GM21390 (cell line): ENCODE results near the gene ADH4.
"Not testable (repeated sequence)": the region's sequence is repeated elsewhere in the genome, so short reads cannot be mapped to it uniquely, and the experiment has no call there.

Source experiments
- ATAC-seq: cut with Tn5 transposase; IDR thresholded peaks from one replicate; pipeline ENCODE4 v1.9.1; 2021; ENCODE audit not compliant: unreplicated experiment

The ADH4 gene

DNA sequence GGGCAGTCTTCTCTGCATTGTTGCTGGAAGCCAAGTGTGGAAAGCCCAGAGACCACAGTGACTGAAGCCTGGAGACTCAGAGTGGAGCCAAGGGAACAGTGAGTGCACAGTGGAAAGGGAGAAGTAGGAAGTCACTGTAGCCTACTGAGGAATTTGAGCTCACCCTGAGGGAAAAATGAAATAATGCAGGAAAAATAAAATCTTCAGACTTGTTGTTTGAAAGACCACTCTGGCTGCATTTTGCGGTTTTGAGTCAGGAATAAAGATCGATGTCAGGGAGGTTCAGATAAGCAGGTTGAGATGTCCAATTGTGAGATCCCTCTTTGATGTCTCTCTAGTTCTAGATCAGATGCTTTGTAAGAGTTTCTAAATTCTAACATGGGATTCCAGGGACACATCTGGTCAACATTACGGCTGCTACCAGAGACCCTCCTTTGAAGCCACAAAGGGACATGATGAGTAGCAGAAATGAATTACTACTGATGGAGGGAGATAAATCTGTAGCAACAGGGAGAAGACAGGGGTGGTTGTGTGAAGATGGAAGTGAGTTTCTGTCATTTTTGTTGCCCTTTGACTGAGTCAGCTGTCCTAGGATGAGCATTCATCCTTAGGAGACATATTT is 8.4 kb downstream of the ADH4 start:
- no peak for ATAC-seq

DNA sequence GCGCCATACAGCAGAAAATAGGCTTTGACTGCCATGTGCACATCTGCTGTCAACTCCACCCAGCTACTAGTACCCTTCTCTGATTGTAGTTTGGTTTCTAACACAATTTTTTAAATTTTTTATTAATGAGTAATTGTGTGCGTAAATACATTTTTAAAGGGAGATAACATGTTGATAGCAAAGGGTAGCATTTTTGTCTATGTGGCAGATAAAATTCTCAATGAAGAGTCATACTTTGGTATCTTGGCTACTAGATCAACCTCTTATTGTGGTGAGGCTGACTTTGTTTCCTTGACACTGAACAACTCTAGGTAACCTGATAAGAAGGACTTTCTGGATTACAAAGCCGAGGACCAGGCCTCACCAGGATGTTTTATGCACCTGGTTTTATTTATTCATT is 9.5 kb downstream of the ADH4 start:
- ATAC-seq: no peak

DNA sequence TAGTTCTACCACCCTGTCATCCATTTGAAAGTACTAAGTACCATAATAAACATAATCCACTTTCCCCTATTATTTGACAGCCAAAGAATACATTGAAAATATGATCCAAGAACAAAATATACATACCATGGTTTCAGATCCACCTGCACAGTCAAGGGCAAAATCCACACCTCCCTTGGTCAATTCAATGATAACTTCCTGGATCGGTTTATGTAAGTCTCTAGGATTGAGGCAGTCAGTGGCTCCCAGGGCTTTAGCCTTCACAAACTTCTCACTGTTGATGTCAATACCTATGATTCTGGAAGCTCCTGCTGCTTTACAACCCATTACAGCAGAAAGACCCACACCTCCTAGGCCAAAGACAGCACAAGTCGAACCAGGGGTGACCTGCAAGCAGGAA is 12.7 kb downstream of the ADH4 start:
- ATAC-seq: no peak

GRCh38 chr4:99126376-99126775 is 17.7 kb downstream of the ADH4 start:
- ATAC-seq: no peak

DNA sequence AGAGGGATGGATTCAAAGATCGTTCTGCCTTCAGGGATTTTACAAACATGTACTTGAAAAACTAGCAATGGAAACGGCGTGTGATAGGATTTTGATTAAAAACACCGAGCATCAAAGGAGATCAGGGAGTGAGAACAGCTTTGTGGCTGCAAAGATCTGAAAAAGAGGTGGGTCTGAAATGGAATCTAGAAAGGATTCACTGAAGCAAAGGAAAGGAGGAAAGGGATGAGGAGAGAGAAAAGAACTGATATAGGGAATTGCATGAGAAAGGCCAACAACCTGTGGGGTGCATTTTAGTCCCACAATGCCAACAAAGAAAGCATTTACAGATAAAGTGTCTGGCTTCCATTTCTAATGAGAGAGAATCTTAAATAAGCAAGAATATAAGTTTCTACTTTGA is 23.1 kb downstream of the ADH4 start:
- ATAC-seq: no peak

DNA sequence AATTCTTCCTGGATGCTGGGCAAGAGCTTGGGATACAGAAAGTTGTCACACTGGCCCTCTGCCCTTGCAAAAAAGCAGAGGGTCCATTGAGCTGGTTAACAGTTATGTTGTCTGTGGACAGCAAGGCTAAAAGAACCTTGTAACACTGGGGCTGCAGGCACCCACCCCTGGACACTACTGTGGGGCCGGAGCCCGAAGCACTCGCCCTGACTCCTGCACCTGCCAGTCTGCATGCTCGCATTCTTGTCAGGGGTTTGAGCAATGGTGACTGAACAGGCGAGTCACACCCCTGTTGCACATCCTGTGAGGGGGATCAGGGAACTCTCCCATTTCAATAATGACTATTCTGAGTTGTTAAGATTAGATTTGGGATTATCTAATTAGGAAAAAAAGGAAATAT is 23.6 kb downstream of the ADH4 start:
- ATAC-seq: no peak

DNA sequence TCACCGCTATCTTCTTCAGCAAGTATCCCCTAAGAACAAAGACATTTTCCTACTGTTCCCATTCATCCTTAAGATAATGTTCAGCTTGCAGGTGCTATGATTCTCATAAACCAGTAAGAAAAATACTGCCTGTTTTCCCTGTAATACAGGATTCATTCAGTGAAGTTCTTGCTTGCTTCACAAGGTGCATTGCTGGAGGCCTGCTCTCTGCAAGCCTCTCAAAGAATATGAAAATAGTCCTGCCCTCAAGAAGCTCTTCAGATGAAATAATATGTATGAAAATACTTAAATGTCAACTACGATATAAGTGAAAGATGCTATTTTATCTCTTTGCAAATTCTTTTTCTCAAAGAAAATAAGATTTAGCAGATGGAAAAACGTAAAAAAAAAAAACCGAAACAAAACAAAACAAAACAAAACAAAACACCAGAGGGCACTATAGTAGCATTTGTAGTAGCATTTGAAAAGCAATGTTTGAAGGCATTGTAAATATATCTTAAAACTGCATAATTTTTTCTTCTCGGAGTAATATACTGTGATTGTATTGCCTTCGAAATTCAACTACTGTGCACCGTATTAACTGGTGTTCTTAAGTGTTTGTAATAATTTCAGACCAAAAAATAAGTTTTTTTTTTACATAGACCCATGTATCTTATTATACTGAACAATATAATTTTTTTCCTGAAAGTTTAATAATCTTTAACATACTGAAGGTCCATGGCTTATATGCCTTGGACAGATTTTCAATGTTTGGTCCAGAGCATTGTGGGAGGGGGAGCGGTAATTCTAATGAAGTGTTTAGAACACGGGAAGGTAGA is 26.0 kb downstream of the ADH4 start:
- ATAC-seq: no peak

- ATAC-seq: not testable (repeated sequence)
Observed at GRCh38 chr4:99117122-99117841, 26.8 kb downstream of the ADH4 start.

DNA sequence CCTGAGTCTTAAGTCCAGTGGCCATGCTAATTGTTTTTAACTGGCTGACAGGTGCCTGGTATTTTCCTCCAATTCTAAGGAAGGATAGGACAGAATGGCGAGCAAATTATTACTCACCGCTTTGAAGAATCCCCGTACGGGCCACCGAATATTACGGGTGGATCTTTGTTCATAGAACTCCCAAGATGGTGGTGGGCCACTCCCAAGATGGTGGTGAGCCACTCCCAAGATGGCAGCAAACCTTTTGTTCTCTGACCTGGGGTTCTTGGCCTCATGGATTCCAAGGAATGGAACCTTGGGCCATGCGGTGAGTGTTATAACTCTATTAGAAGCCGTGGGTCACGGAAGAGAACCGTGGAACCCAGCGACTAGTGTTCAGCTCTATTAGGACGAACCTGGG is 34.8 kb downstream of the ADH4 start:
- ATAC-seq: not testable (repeated sequence)

DNA sequence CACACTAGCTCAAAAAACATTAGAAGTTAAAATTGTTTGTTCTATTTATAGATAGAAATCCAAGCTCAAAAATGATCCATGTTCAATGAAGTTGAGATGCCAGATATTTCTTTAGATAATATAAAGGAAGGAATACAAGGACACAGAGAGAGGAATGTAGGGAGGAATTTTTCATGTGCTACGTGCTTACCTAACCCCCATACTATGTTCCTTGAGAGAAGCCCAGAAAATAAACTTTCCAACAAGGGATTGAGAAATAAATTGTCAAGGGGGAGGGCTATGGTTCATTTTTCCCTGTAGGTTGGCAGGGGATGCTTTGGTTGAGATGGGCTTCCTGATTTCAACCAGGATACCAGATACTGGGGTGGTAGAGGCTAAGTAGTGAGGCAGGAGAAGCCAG is 39.9 kb downstream of the ADH4 start:
- ATAC-seq: no peak

DNA sequence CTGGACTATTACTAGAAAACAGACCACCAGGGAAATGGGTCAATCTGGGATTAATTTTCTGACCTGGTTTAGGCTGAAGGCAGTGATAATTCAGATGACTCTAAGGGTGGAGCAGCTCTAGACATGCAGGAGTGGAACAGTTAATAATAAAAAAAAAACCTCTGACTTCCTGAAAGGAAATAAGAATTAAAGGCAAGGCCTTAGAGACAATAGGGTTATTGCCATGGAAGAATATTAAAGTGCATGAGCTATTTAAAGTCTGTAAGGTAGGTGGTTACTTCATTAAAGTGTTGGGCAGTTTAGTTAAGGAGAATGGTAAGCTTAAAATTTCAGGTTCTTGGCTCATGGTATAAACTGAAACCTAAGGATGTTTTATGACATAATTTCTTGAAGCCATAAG is 40.9 kb downstream of the ADH4 start:
- ATAC-seq: no peak

DNA sequence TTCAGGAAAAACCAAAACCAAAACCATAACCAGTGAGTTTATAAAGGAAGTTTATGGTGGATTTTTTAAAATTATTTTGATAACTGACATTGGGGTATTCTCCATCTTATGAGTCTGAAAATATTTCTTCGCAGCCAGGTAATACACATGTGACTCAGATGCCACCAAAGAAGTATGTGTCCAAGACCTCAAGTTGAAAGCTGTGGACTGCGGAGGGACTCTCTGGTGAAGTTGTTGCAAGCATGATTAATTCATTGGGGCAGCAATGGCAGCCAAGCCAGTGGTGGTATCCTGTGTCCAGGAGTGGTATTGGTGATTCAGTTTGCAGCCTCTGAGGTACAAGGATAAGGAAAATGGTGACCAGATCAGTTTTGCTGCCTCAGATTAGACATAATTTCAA is 41.5 kb downstream of the ADH4 start:
- ATAC-seq: no peak

- ATAC-seq: no peak
Observed at GRCh38 chr4:99100876-99101275, 43.2 kb downstream of the ADH4 start.

- ATAC-seq: not testable (repeated sequence)
Observed at GRCh38 chr4:99099814-99100213, 44.3 kb downstream of the ADH4 start.

DNA sequence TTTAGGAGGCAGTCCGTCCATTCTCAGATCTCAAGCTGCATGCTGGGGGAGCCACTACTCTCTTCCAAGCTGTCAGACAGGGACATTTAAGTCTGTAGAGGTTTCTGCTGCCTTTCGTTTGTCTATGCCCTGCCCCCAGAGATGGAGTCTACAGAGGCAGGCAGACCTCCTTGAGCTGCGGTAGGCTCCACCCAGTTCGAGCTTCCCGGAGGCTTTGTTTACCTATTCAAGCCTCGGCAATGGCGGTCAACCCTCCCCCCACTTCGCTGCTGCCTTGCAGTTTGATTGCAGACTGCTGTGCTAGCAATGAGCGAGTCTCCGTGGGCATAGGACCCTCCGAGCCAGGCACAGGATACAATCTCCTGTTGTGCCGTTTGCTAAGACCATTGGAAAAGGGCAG is 44.8 kb downstream of the ADH4 start:
- no peak for ATAC-seq

DNA sequence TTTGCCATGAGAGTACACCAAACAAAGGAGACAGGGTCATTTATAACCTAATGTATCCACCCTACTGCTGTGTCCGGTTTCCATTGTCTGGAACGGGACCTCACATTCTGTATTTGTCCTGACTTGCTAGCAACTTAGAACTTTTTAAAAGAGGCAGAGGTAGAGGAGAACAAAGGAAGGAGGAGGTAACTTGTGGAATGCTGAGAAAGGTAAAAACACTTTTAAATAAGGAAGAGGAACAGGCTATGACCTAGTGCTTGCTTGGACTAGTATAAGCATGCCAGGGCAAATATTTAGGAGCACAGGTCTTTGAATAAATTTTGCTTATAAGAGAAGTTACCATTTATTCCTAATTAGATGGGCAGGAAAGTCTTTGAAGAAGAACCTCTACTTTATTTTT is 52.3 kb downstream of the ADH4 start:
- not testable (repeated sequence) for ATAC-seq

GRCh38 chr4:99091216-99091575 is 52.9 kb downstream of the ADH4 start:
- ATAC-seq: no peak

- ATAC-seq: no peak
Observed at GRCh38 chr4:99090481-99091215, 53.4 kb downstream of the ADH4 start.

DNA sequence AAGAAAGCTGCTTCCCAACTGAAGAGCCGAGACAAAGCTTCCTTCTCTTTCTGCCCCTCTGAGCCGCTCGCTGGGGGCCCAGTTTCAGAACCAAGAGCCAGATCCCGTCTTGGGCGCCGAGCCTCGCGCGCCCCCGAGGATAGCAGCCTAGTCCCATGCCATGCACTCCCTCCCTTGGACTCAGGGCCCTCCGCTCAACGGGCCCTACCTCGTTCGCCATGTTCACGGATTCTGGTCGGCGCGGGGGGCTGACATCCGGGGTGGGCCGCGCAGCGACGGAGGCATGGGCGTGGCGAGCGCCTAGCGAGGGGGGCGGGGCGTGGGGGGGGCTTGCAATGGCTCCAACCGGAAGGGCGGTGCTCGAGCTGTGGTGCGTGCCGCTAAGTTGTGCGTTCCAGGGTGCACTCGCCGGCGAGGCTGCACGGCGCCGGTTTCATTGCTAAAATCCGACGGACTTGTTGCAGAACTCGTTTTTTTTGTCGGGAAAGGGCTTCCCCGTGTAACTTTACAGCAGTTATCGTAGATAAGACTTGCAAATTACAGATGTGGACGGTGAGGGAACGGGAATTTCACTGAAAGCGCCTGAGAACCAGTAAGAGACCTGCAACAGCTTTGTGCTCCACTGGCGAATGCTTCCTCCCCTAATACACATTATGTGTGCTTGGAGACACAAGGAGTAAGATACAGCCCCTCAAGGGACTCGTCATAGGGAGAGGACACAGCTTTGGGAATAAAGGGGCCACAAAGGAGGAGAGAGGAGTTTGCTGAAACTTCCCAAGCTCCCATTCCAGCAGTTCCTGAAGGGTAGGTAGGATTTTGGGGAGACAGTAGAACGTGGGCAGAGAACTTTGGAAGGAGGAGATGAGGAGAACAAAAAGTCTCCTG is 55.4 kb downstream of the ADH4 start, which contains the start of gene ADH5:
TSS of gene ADH5 (minus strand) at position 308 of the 885 bp plus-strand sequence. CDS start at position 220, 88 bp downstream.
- ATAC-seq: peak; percentile 88

GRCh38 chr4:99088023-99088449 is 56.1 kb downstream of the ADH4 start:
- ATAC-seq: peak; percentile 22
